Fibroblast of mammary gland (primary cell): ENCODE results near the gene SEPTIN10.

Experiments used
- DNase-seq: peaks from one replicate; pipeline ENCODE4 v3.0.0-alpha.2; 2010; ENCODE audit warnings: low read depth
- H3K4me3 ChIP-seq: 2 replicates; pipeline ENCODE4 v1.5.1; 2011; ENCODE audit warnings: low read depth, mild to moderate bottlenecking, low read length, moderate library complexity; ENCODE audit not compliant: control insufficient read depth
- TF ChIP-seq, protein P1 (sequence below): conservative IDR thresholded peaks from 2 replicates; pipeline ENCODE4 v1.5.1; 2011; ENCODE audit warnings: low read depth, low read length, inconsistent platforms; ENCODE audit not compliant: control insufficient read depth, insufficient read depth

Gene SEPTIN10

DNA sequence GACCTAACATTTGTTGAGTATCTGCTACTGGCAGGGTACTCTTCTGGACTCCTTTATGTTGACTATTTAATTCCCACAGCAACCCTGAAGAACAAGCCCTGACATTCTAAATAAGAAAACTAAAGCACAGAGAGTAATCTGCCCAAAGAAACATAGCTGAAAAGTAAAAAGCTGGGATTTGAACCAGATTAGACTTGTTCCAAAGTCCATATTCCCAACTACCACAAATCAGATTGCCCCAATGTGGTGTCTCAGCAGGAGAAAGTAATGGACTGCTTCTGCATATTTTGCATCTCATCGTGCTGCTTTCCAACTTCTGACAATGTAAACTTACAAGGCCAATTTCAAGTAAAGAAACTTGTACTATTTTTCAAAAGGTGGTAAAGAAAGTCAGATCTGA is 56.5 kb downstream of the SEPTIN10 start:
- no peak for DNase-seq
- no peak overlapping the region for H3K4me3 ChIP-seq
- TF ChIP-seq, protein P1, sequence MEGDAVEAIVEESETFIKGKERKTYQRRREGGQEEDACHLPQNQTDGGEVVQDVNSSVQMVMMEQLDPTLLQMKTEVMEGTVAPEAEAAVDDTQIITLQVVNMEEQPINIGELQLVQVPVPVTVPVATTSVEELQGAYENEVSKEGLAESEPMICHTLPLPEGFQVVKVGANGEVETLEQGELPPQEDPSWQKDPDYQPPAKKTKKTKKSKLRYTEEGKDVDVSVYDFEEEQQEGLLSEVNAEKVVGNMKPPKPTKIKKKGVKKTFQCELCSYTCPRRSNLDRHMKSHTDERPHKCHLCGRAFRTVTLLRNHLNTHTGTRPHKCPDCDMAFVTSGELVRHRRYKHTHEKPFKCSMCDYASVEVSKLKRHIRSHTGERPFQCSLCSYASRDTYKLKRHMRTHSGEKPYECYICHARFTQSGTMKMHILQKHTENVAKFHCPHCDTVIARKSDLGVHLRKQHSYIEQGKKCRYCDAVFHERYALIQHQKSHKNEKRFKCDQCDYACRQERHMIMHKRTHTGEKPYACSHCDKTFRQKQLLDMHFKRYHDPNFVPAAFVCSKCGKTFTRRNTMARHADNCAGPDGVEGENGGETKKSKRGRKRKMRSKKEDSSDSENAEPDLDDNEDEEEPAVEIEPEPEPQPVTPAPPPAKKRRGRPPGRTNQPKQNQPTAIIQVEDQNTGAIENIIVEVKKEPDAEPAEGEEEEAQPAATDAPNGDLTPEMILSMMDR = no peak

DNA sequence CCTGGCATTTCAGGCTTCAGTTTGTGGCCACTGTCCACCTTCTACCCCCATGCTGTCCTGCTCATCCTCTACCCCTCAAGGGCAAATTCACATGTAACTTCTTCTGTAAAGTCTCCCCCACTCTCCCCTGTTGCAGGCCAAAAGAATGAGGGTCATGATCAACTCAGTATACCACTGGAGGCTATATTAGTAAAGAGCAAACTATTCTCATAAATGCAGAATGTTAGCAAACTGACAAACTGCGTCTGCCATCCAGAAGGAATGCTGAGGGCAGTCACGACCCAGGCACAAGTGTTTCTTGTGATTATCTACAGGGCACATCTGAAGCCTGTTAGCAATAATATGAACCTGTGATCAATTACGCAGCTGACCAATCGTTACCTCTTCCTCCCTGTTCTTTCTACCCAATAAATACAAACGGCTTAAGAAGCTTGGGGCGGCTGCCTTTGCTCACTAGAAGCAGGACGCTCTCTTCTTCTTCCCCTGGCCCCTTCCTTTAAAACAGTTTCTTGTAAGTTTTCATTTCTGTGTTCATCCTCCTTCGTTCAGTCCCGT is 58.3 kb downstream of the SEPTIN10 start:
- no peak for DNase-seq
- TF ChIP-seq, protein P1 = no peak
- H3K4me3 ChIP-seq = no peak overlapping the region

DNA sequence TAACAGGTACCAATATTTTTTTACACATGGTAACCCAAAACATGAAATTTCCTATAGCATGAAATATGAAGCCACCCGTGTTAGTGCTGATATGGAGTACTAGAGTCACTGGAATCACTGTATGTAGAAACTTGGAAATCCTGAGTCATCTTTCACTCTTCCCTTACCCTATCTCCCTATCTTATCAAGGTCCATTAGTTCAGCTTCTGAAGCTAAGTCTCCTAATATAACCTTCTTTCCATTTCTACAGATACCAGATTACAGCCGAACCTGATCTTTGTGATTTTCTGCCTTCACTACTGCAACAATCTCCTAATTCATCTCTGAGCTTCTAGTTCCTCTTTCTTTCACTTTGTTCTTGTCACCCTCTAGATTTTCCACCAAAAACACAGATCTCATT is 59.0 kb downstream of the SEPTIN10 start:
- H3K4me3 ChIP-seq = no peak overlapping the region
- TF ChIP-seq, protein P1 = no peak
- no peak for DNase-seq

DNA sequence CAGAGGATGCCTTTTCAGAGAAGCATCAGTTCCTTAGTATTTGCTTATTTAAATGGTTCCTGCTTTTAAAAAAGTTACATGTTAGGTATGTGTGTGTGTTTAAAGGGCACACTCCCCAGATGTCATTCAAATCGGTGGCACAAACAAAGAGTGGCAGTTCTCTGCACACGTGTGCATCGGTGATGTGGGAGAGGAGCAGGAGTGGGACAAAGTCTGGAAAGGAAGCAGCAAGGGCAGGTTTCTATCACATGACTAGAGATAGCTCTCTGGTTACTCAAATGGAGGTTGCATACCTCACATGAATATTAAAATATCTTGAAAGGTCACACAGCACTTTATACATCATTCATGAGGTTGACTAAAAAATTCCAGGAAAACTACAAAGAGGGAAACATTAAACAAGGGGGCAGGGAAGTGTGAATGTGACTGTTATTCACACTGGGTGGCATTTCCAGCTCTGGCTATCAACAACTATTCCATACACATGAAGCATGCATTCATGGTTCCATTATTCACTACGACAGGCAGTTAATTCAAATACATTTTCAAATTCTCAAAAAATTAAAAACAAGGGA is 64.7 kb downstream of the SEPTIN10 start:
- TF ChIP-seq, protein P1 = no peak
- no peak overlapping the region for H3K4me3 ChIP-seq
- no peak for DNase-seq

DNA sequence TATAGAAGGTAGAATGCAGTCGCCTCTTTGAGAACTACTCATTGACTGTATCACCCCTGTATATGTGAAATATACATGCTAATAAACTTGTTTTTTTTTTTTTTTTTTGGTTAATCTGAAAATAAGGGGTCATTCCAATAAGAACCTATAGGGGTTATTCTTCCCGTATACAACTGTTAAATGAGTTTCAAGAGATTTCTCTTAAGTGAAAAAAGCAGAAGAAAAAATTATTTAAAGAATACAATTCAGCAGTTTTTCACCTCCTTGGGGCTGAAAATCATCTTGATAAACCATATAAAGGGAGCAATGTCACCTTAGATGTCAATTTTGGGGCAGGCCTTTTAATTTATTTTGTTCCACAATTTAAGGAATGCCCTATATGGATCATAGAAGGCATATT is 66.5 kb downstream of the SEPTIN10 start:
- H3K4me3 ChIP-seq = no peak overlapping the region
- DNase-seq = no peak
- TF ChIP-seq, protein P1 = no peak

DNA sequence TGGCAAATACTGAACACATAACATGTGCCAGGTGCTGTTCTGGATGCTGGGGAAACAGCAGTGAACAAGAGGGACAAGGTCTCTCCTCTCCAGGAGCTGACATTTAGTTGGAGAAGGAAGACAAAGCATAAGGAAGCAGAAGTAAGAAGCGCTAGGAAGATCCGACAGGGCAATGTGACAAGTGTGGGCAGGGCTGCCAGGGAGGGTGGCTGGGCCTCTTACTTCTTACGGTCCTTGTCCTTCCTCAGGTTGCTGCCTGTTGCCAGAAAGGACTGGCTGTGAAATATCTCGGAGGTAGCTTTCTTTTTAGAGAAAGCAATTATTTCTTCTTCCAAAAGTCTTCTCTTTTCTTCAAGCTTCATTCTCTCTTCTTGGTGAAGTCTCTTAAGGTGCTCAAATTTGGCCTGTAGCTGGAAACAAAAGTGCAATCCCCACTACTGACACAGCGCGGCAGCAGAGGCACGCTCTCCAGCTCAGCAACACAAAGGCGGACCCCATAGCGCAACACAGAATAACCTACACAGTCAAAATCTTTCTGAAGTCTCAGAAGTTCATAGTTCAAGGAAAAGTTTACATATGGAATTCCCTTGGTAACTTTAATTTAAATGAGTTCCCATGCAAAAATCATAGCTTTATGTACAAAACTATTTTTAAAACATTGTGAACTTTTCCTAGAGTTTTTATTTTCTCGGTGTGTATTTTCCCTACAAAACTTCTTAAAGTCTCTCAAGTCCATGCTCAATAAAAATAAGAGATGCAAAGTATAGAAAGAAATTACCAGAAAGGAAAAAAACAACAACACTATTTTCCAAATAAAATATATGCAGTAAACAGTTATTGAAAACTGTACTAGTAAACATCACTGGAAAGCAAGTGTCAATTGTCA is 67.7 kb downstream of the SEPTIN10 start:
- no peak overlapping the region for H3K4me3 ChIP-seq
- TF ChIP-seq, protein P1 = peak; percentile 96
- peak; percentile 58 for DNase-seq
